Neuronal stem cell (in vitro differentiated cells): ENCODE results near the gene ZBED1. TPM values are rescaled to one million over a fixed set of nuclear protein-coding genes. Genes with fewer than 3 reads are reported as not detected.

Experiments used
- DNase-seq: peaks from one replicate; pipeline ENCODE4 v3.0.0-alpha.2; 2013; ENCODE audit warnings: low spot score
- H2AFZ ChIP-seq: one replicate; pipeline ENCODE4 v1.6.1; 2013; ENCODE audit warnings: mild to moderate bottlenecking, low read length, inconsistent platforms
- H2AK5ac ChIP-seq: 2 replicates; pipeline ENCODE4 v1.6.1; 2013; ENCODE audit warnings: low read depth, mild to moderate bottlenecking, inconsistent platforms, low read length, moderate library complexity, mixed read lengths
- H2BK120ac ChIP-seq: 2 replicates; pipeline ENCODE4 v1.6.1; 2013; ENCODE audit warnings: low read depth, mild to moderate bottlenecking, inconsistent platforms, low read length, moderate library complexity, mixed read lengths
- H2BK12ac ChIP-seq: one replicate; pipeline ENCODE4 v1.6.1; 2013; ENCODE audit warnings: low read length, inconsistent platforms
- H2BK15ac ChIP-seq: 2 replicates; pipeline ENCODE4 v1.6.1; 2013; ENCODE audit warnings: mild to moderate bottlenecking, low read length, inconsistent platforms, mixed read lengths
- H2BK5ac ChIP-seq: one replicate; pipeline ENCODE4 v1.6.1; 2013; ENCODE audit warnings: inconsistent platforms, mild to moderate bottlenecking, low read length, moderate library complexity
- H3K14ac ChIP-seq: one replicate; pipeline ENCODE4 v1.6.1; 2013; ENCODE audit warnings: low read length, inconsistent platforms
- H3K18ac ChIP-seq: 2 replicates; pipeline ENCODE4 v1.6.1; 2013; ENCODE audit warnings: low read length, inconsistent platforms
- H3K23ac ChIP-seq: 2 replicates; pipeline ENCODE4 v1.6.1; 2013; ENCODE audit warnings: low read depth, mild to moderate bottlenecking, mixed read lengths, low read length, inconsistent platforms; ENCODE audit not compliant: poor library complexity
- H3K27ac ChIP-seq: replicated peaks from 3 replicates; pipeline ENCODE4 v1.5.1; 2013; ENCODE audit warnings: low read length, inconsistent platforms
- H3K27me3 ChIP-seq, 3 experiments: 2 replicates each; pipeline ENCODE4 v1.6.1; 2013; ENCODE audit warnings: low read length in 3 of 3, mild to moderate bottlenecking in 2 of 3, inconsistent platforms in 1 of 3, low read depth in 1 of 3, mixed read lengths in 1 of 3, moderate library complexity in 1 of 3; ENCODE audit not compliant: control insufficient read depth in 3 of 3, insufficient read depth in 3 of 3
- H3K36me3 ChIP-seq, 2 donors: replicated peaks in 1 of 2; 2 replicates each; pipeline ENCODE4 v1.6.1; 2013; ENCODE audit warnings: low read length in 2 of 2; ENCODE audit not compliant: control insufficient read depth in 2 of 2, insufficient read depth in 2 of 2
- H3K4ac ChIP-seq: 2 replicates; pipeline ENCODE4 v1.6.1; 2013; ENCODE audit warnings: inconsistent platforms, mild to moderate bottlenecking, low read length, moderate library complexity
- H3K4me1 ChIP-seq, 2 donors: 1 replicate in 1 of 2; 2 replicates in 1 of 2; pipeline ENCODE4 v1.6.1; 2013; ENCODE audit warnings: low read length in 2 of 2, low read depth in 1 of 2; ENCODE audit not compliant: control insufficient read depth in 2 of 2, insufficient read depth in 1 of 2
- H3K4me2 ChIP-seq: one replicate; pipeline ENCODE4 v1.6.1; 2013; ENCODE audit warnings: mild to moderate bottlenecking, low read length, inconsistent platforms; ENCODE audit not compliant: insufficient read depth, poor library complexity, severe bottlenecking
- H3K4me3 ChIP-seq, 2 donors: 2 replicates each; pipeline ENCODE4 v1.5.1; 2013; ENCODE audit warnings: low read length in 2 of 2, mild to moderate bottlenecking in 2 of 2, inconsistent platforms in 1 of 2, moderate library complexity in 1 of 2
- H3K79me1 ChIP-seq: one replicate; pipeline ENCODE4 v1.6.1; 2013; ENCODE audit warnings: low read depth, mild to moderate bottlenecking, inconsistent platforms, low read length, moderate library complexity
- H3K9ac ChIP-seq: one replicate; pipeline ENCODE4 v1.6.1; 2013; ENCODE audit warnings: mild to moderate bottlenecking, low read depth, low read length, inconsistent platforms; ENCODE audit not compliant: poor library complexity
- H3K9me3 ChIP-seq, 2 donors: replicated peaks in 1 of 2; 2 replicates each; pipeline versions ENCODE3 to v1.6.1; 2013; ENCODE audit warnings: low read length in 2 of 2, mild to moderate bottlenecking in 2 of 2, inconsistent platforms in 1 of 2, low read depth in 1 of 2, mixed read lengths in 1 of 2, moderate library complexity in 1 of 2; ENCODE audit not compliant: control insufficient read depth in 2 of 2, insufficient read depth in 1 of 2
- H4K8ac ChIP-seq: one replicate; pipeline ENCODE4 v1.6.1; 2013; ENCODE audit warnings: low read depth, mild to moderate bottlenecking, inconsistent platforms, low read length, moderate library complexity
- H4K91ac ChIP-seq: one replicate; pipeline ENCODE4 v1.6.1; 2013; ENCODE audit warnings: low read length, low read depth, mild to moderate bottlenecking, inconsistent platforms; ENCODE audit not compliant: poor library complexity
- WGBS, 2 donors: extraction: QIAGEN DNeasy Blood & Tissue Kit; methylation state at CpG; one replicate each; pipeline ENCODE4 v1.1.7; 2013; ENCODE audit warnings: missing lambda C conversion rate in 2 of 2, mixed read lengths in 1 of 2; ENCODE audit not compliant: insufficient read length in 2 of 2, insufficient replicate concordance in 1 of 2; ENCODE audit errors: extremely low coverage in 2 of 2; 5-methylcytosine and 5-hydroxymethylcytosine counted together
- polyA plus RNA-seq, 2 experiments: library from polyadenylated mRNA; stranded (reverse); fragments of 200-250 nt; gene quantifications; one replicate each; pipeline ENCODE4 v1.2.3, GENCODE V29; 2013

ZBED1 gene
- polyA plus RNA-seq (2013, experiment 1 of 2): 19.2 TPM
- 18.2 TPM for polyA plus RNA-seq (2013, experiment 2 of 2)

- no CpG with 5 or more reads among the region's 57 CpGs for WGBS, 2 donors
- peak within 1 kb of the TSS; percentile 86 for H2AFZ ChIP-seq
Observed at GRCh38 chrX:2500803-2501558, at the start of gene ZBED1, which contains the start of gene DHRSX. Gene ZBED1, minus strand, starts transcription at chrX:2500976. Its CDS starts 10,257 bp downstream, at chrX:2490719. Gene DHRSX, minus strand, starts transcription at chrX:2500976. Its CDS starts 51 bp downstream, at chrX:2500925.

GRCh38 chrX:2549876-2550275 lies 49.1 kb upstream of the ZBED1 start:
- Histone ChIP-seq H3K14ac (no peak overlapping the region), H4K91ac (no peak overlapping the region), H3K36me3 (no peaks in the 10 kb centered on the region), H3K9ac (no peak overlapping the region), H3K79me1 (no peaks in the 10 kb centered on the region), H3K9me3 (peaks cover 0 to 11% of the 10 kb centered on the region in 2 donors), H2BK120ac (no peak overlapping the region), H3K4me3 (no peak overlapping the region), H3K23ac (no peak overlapping the region), H2AFZ (peak overlapping the region; percentile 80), H2AK5ac (no peak overlapping the region), H3K27ac (no peak overlapping the region), H2BK15ac (no peak overlapping the region), H2BK5ac (no peak overlapping the region), H3K27me3 (no peaks in the 10 kb centered on the region), H2BK12ac (no peak overlapping the region), H3K4me1 (peaks cover 7 to 16% of the 10 kb centered on the region in 2 donors), H4K8ac (no peak overlapping the region), H3K4ac (no peak overlapping the region), H3K4me2 (no peak overlapping the region), H3K18ac (no peak overlapping the region)
- no peak for DNase-seq
- no CpG with 5 or more reads among the region's 7 CpGs for WGBS, 2 donors

More at GRCh38 chrX:2500803-2501558, at the start of gene ZBED1, which contains the start of gene DHRSX:
- Histone ChIP-seq H3K9me3 (no peaks in the 10 kb centered on the region), H3K4me1 (peaks cover 8 to 13% of the 10 kb centered on the region in 2 donors), H3K23ac (peak within 1 kb of the TSS; percentile 96), H4K91ac (no peak within 1 kb of the TSS), H4K8ac (no peak within 1 kb of the TSS), H3K18ac (peak within 1 kb of the TSS; percentile 99), H2BK12ac (no peak within 1 kb of the TSS), H2AK5ac (peak within 1 kb of the TSS; percentile 98), H3K14ac (peak within 1 kb of the TSS; percentile 94), H3K27ac (peak within 1 kb of the TSS; percentile 39), H3K27me3 (no peaks in the 10 kb centered on the region), H2BK5ac (peak within 1 kb of the TSS; percentile 93), H3K4ac (no peak within 1 kb of the TSS), H3K9ac (peak within 1 kb of the TSS; percentile 91), H3K79me1 (peaks cover 2% of the 10 kb centered on the region), H2BK120ac (peak within 1 kb of the TSS; percentile 61), H3K36me3 (peaks cover 0 to 18% of the 10 kb centered on the region in 2 donors), H3K4me2 (peak within 1 kb of the TSS; percentile 75), H2BK15ac (peak within 1 kb of the TSS; percentile 93), H3K4me3 (peak within 1 kb of the TSS; percentile 56 to 85)
- DNase-seq: peak; percentile 56

- Histone ChIP-seq H3K14ac (no peak overlapping the region), H2BK120ac (no peak overlapping the region), H3K27ac (no peak overlapping the region), H3K36me3 (no peaks in the 10 kb centered on the region), H4K91ac (no peak overlapping the region), H3K23ac (no peak overlapping the region), H3K4me3 (peak overlapping the region in 1 of 2 donors; percentile 25), H3K27me3 (no peaks in the 10 kb centered on the region), H3K9me3 (peaks cover 1 to 10% of the 10 kb centered on the region in 2 donors), H3K4me2 (no peak overlapping the region), H2BK15ac (no peak overlapping the region), H2BK12ac (no peak overlapping the region), H4K8ac (no peak overlapping the region), H3K4me1 (peaks cover 7 to 16% of the 10 kb centered on the region in 2 donors), H3K18ac (no peak overlapping the region), H2AK5ac (no peak overlapping the region), H3K79me1 (no peaks in the 10 kb centered on the region), H2BK5ac (no peak overlapping the region), H3K9ac (no peak overlapping the region), H3K4ac (no peak overlapping the region), H2AFZ (peak overlapping the region; percentile 88)
- no peak for DNase-seq
- no CpG with 5 or more reads among the region's 11 CpGs for WGBS, 2 donors
Observed at GRCh38 chrX:2548711-2549423, 48.1 kb upstream of the ZBED1 start.

GRCh38 chrX:2547736-2548135 lies 47.0 kb upstream of the ZBED1 start:
- no peak overlapping the region for H2AFZ ChIP-seq
- H3K27me3 ChIP-seq: no peaks in the 10 kb centered on the region
- no peak overlapping the region for H3K14ac ChIP-seq
- no peak overlapping the region for H2BK120ac ChIP-seq
- H4K8ac ChIP-seq: no peak overlapping the region
- H2BK12ac ChIP-seq: no peak overlapping the region
- peaks cover 2 to 10% of the 10 kb centered on the region in 2 donors for H3K9me3 ChIP-seq
- peaks cover 7 to 15% of the 10 kb centered on the region in 2 donors for H3K4me1 ChIP-seq
- no peaks in the 10 kb centered on the region for H3K79me1 ChIP-seq
- no peak overlapping the region for H4K91ac ChIP-seq
- WGBS, 2 donors: no CpG with 5 or more reads among the region's 4 CpGs
- H3K27ac ChIP-seq: no peak overlapping the region
- no peak overlapping the region for H2AK5ac ChIP-seq
- no peak for DNase-seq
- H3K23ac ChIP-seq: no peak overlapping the region
- H3K4me3 ChIP-seq: no peak overlapping the region
- no peak overlapping the region for H3K4ac ChIP-seq
- H3K36me3 ChIP-seq: no peaks in the 10 kb centered on the region
- no peak overlapping the region for H2BK5ac ChIP-seq
- H3K4me2 ChIP-seq: no peak overlapping the region
- H3K18ac ChIP-seq: no peak overlapping the region
- H3K9ac ChIP-seq: no peak overlapping the region
- peak overlapping the region; percentile 24 for H2BK15ac ChIP-seq
